SU-DHL-6 (cell line): ENCODE results near the gene IFI30.

ENCODE experiments used
- H2AFZ ChIP-seq: fragments of 200-600 bp; sonication (generic); 2 replicates; pipeline ENCODE4 v1.6.1; 2014; ENCODE audit warnings: low read depth, mild to moderate bottlenecking, moderate library complexity, mixed read lengths, antibody characterized with exemption, low read length; ENCODE audit not compliant: severe bottlenecking
- H3F3A ChIP-seq: fragments of 200-600 bp; shearing (Covaris generic); 2 replicates; pipeline ENCODE4 v1.6.0; 2016; ENCODE audit warnings: antibody characterized with exemption, mild to moderate bottlenecking; ENCODE audit not compliant: insufficient read depth
- H3K27ac ChIP-seq: fragments of 200-600 bp; sonication (generic); 2 replicates; pipeline ENCODE4 v1.5.1; 2016; ENCODE audit warnings: low read depth, mild to moderate bottlenecking, low read length, moderate library complexity, mixed read lengths
- H3K27me3 ChIP-seq: fragments of 200-600 bp; sonication (generic), shearing (Covaris generic); 2 replicates; pipeline ENCODE4 v1.6.0; 2014; ENCODE audit warnings: mild to moderate bottlenecking, low read length
- H3K36me3 ChIP-seq: fragments of 200-600 bp; sonication (generic); 2 replicates; pipeline ENCODE4 v1.6.1; 2014; ENCODE audit warnings: mild to moderate bottlenecking, low read length, mixed read lengths
- H3K4me2 ChIP-seq: fragments of 300-600, 200-600 bp; shearing (Covaris generic), sonication (generic); 2 replicates; pipeline ENCODE4 v1.6.0; 2014; ENCODE audit warnings: low read length, low read depth, mild to moderate bottlenecking; ENCODE audit not compliant: poor library complexity, severe bottlenecking
- H3K4me3 ChIP-seq: fragments of 200-600 bp; sonication (generic); 2 replicates; pipeline ENCODE4 v1.5.1; 2014; ENCODE audit warnings: antibody characterized with exemption, low read length, mild to moderate bottlenecking, mixed read lengths; ENCODE audit not compliant: insufficient read depth, poor library complexity, severe bottlenecking
- H3K79me2 ChIP-seq: fragments of 200-600 bp; sonication (generic); 2 replicates; pipeline ENCODE4 v1.6.1; 2014; ENCODE audit warnings: mild to moderate bottlenecking, low read length, moderate library complexity; ENCODE audit not compliant: insufficient read depth
- H3K9ac ChIP-seq: fragments of 200-600 bp; sonication (generic); 2 replicates; pipeline ENCODE4 v1.7.0; 2014; ENCODE audit warnings: mild to moderate bottlenecking, low read length
- H3K9me2 ChIP-seq: fragments of 200-600 bp; sonication (generic); replicated peaks from 2 replicates; pipeline ENCODE4 v1.6.1; 2014; ENCODE audit warnings: low read length; ENCODE audit not compliant: insufficient read depth
- H3K9me3 ChIP-seq: fragments of 200-600 bp; sonication (generic); 2 replicates; pipeline ENCODE4 v1.6.1; 2014; ENCODE audit warnings: low read length, mixed read lengths; ENCODE audit not compliant: insufficient read depth
- H4K20me1 ChIP-seq: fragments of 200-600 bp; sonication (generic); 2 replicates; pipeline ENCODE4 v1.6.1; 2014; ENCODE audit warnings: low read depth, mild to moderate bottlenecking, antibody characterized with exemption, low read length, moderate library complexity, mixed read lengths
- EZH2phosphoT487 ChIP-seq: fragments of 200-600 bp; sonication (generic), shearing (Covaris generic); conservative IDR thresholded peaks from 2 replicates; pipeline ENCODE4 v1.6.1; 2018; ENCODE audit warnings: mild to moderate bottlenecking, antibody characterized with exemption, low read length, moderate library complexity, mixed read lengths
- TF ChIP-seq, protein P1 (sequence below): fragments of 200-600 bp; sonication (generic); IDR thresholded peaks from one replicate; pipeline ENCODE4 v1.5.1; 2017; ENCODE audit warnings: antibody characterized with exemption, mild to moderate bottlenecking, low read length, moderate library complexity; ENCODE audit not compliant: insufficient read depth, poor library complexity, severe bottlenecking

The IFI30 gene

DNA sequence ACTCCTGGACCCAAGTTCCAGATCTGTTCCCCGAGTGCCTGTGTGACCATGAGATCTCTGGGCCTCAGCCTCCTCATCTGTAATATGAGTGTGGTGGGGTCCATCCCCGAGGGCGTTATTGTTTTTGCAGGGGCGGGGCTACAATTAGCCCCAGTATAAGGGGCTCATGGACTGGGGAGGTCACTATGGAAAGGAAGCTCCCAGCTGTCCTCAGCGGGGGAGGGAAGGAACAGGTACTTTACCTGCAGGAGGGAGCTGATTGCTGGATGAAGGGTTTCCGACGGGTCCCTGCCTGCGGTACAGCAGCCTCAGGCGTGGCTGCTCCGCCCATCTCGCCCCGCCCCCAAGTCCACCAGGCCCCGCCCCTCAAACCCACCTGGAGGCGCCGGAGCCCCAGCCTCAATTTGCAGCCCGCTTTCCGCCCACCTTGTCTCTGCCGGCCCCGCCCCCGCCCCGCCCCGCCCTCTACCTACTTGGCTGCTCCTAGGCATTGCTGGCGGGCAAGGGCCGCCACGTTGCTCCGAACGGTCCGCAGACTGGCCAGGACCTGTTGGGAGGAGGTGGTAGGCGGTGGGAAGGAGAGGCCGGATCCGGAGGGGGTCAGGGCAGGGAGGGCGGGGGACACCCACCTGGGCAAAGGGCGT is 47.1 kb downstream of the IFI30 start:
- Histone ChIP-seq H3K4me2 (no peak overlapping the region), H3K9me3 (no peaks in the 10 kb centered on the region), H3K27ac (no peak overlapping the region), H3K4me3 (no peak overlapping the region), H4K20me1 (no peaks in the 10 kb centered on the region), H3K9ac (no peak overlapping the region), H3K27me3 (no peaks in the 10 kb centered on the region), H3K36me3 (no peaks in the 10 kb centered on the region), H3F3A (0 out of 2 replicates have a peak, but pooled peaks cover 6% of the 10 kb centered on the region), H3K79me2 (no peaks in the 10 kb centered on the region), H3K9me2 (no peaks in the 10 kb centered on the region), H2AFZ (no peak overlapping the region)
- no peak for TF ChIP-seq EZH2phosphoT487
- TF ChIP-seq, protein P1, sequence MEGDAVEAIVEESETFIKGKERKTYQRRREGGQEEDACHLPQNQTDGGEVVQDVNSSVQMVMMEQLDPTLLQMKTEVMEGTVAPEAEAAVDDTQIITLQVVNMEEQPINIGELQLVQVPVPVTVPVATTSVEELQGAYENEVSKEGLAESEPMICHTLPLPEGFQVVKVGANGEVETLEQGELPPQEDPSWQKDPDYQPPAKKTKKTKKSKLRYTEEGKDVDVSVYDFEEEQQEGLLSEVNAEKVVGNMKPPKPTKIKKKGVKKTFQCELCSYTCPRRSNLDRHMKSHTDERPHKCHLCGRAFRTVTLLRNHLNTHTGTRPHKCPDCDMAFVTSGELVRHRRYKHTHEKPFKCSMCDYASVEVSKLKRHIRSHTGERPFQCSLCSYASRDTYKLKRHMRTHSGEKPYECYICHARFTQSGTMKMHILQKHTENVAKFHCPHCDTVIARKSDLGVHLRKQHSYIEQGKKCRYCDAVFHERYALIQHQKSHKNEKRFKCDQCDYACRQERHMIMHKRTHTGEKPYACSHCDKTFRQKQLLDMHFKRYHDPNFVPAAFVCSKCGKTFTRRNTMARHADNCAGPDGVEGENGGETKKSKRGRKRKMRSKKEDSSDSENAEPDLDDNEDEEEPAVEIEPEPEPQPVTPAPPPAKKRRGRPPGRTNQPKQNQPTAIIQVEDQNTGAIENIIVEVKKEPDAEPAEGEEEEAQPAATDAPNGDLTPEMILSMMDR = no peak

DNA sequence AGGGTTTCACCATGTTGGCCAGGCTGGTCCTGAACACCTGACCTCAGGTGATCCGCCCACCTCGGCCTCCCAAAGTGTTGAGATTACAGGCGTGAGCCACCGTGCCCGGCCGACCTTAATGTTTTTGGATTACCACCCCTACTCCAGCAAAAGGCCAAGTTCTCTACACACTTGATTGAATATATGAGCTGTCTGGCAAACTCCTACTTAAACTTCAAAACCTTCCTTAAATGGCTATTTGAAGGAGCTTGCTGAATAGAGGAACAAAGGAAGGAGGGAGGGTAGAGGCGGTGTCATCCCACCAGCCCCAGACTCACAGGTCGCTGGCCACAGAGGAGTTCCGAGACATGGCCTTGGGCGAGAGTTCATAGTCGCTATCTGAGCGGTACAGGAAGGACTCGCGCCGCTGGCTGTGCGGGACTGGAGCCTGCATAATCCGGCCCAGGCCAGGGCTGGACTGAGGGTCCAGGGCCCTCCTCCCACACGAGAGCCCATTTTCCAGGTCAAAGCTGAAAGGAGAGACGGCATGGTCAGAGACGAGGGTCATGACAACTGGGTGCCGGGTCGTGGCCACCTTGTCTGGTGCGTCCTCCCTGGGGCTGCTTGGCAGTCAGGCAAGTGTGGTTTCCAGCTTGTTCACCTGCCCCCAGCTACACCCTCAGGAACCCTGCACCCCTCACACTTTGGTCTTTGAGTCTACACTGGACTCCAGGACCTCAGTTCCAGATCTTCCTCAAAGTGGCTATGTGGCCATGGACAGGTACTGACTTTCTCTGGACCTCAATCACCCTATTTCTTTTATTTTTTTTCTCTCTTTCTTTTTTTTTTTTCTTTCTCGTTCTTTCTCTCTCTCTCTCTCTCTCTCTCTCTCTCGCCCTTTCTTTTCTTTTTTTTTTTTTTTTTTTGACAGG is 48.5 kb downstream of the IFI30 start:
- Histone ChIP-seq H3F3A (0 out of 2 replicates have a peak, but pooled peaks cover 6% of the 10 kb centered on the region), H3K36me3 (no peaks in the 10 kb centered on the region)

DNA sequence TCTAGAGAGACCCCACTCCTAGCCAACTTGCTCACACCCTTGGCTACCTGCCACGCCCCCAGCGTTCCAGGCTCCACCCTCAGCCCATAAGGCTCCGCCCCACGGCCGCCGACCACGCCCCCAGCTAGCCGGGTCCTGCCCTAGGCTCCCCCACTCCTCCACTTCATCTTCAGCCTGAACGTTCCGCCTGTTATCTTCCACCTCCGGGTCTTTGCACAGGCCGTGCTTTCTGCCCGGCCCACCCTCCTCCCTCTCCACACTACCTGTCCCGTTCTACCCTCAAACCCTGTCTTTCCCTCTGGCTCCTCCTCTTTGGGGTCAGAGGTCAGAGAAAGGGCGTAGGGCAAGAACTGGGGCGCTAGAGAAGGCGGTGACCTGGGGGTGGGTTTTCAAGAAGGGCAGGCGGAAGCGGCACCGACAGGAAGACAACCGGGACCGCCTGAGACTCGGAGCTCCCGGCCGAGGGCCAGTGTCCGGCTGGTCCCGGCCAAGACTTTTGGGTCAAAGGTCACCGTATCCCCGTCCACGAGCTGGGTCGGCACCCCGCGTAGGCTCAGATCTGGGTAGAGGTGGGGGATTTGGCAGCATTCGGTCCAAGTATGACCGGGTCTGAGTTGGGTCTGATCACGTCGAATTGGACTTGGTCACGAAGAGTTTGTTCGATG is 50.4 kb downstream of the IFI30 start:
- H3K9me3 ChIP-seq = no peaks in the 10 kb centered on the region
- no peaks in the 10 kb centered on the region for H3K79me2 ChIP-seq
- no peak overlapping the region for H3K27ac ChIP-seq
- 0 out of 2 replicates have a peak, but pooled peaks cover 6% of the 10 kb centered on the region for H3F3A ChIP-seq
- TF ChIP-seq EZH2phosphoT487 = no peak
- TF ChIP-seq, protein P1 = no peak
- peak overlapping the region; percentile 59 for H3K9ac ChIP-seq
- H2AFZ ChIP-seq = peak overlapping the region; percentile 85
- no peaks in the 10 kb centered on the region for H3K9me2 ChIP-seq
- no peaks in the 10 kb centered on the region for H3K36me3 ChIP-seq
- H3K4me3 ChIP-seq = peak overlapping the region; percentile 61
- H3K27me3 ChIP-seq = no peaks in the 10 kb centered on the region
- H4K20me1 ChIP-seq = no peaks in the 10 kb centered on the region
- peak overlapping the region; percentile 74 for H3K4me2 ChIP-seq

More for the DNA sequence above, 48.5 kb downstream of the IFI30 start:
- H4K20me1 ChIP-seq = no peaks in the 10 kb centered on the region
- H3K27me3 ChIP-seq = no peaks in the 10 kb centered on the region
- TF ChIP-seq, protein P1 = no peak
- no peak for TF ChIP-seq EZH2phosphoT487
- H3K9ac ChIP-seq = no peak overlapping the region
- no peak overlapping the region for H3K27ac ChIP-seq
- no peaks in the 10 kb centered on the region for H3K9me3 ChIP-seq
- H3K4me2 ChIP-seq = no peak overlapping the region
- H3K79me2 ChIP-seq = no peaks in the 10 kb centered on the region
- no peak overlapping the region for H2AFZ ChIP-seq
- H3K9me2 ChIP-seq = no peaks in the 10 kb centered on the region
- H3K4me3 ChIP-seq = no peak overlapping the region
